Transverse colon (tissue), 4 donors: Measurements from ENCODE around the gene ATP9A.
"Not testable (repeated sequence)": the region's sequence is repeated elsewhere in the genome, so short reads cannot be mapped to it uniquely, and the experiment has no call there.

Source experiments
- CTCF ChIP-seq, 5 experiments: fragments of 200-600 bp in 3 of 5; fragments of 450-650 bp in 2 of 5; sonication (generic) in 3 of 5; IDR thresholded peaks; 1 replicate in 2 of 5; 2 replicates in 3 of 5; pipeline ENCODE4 v1.5.1; 2016 to 2017; ENCODE audit warnings: antibody characterized with exemption in 5 of 5, inconsistent platforms in 3 of 5, mild to moderate bottlenecking in 2 of 5, moderate library complexity in 1 of 5
- EP300 ChIP-seq: sonication (generic); formaldehyde crosslinking; IDR thresholded peaks from one replicate; pipeline ENCODE4 v1.6.1; 2017; ENCODE audit warnings: antibody characterized with exemption, low read depth
- POLR2A ChIP-seq: fragments of 450-650 bp; IDR thresholded peaks from one replicate; pipeline ENCODE4 v1.6.1; 2016; ENCODE audit warnings: antibody characterized with exemption, mild to moderate bottlenecking, moderate library complexity
- POLR2AphosphoS5 ChIP-seq, 3 donors: sonication (generic); formaldehyde crosslinking; IDR thresholded peaks; one replicate each; pipeline ENCODE4 v1.6.1; 2016; ENCODE audit warnings: antibody characterized with exemption in 3 of 3

DNA sequence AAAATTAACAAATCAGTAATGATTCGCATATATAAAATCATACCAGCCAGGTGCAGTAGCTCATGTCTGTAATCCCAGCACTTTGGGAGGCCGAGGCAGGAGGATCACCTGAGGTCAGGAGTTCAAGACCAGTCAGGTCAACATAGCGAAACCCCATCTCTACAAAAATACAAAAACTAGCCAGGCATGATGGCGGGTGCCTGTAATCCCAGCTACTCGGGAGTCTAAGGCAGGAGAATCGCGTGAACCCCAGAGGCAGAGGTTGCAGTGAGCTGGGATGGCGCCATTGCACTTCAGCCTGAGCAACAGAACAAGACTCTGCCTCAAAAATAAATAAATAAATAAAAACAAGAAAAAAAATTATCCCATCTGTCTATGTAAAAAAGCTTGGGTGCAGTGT is 124.4 kb downstream of the ATP9A start:
- not testable (repeated sequence) for TF ChIP-seq CTCF (IDR thresholded peaks at IDR 0.05); POLR2A; EP300; POLR2AphosphoS5 (IDR thresholded peaks at IDR 0.05)
